Testis (tissue), 2 donors: ENCODE measurements around the gene AP2A2.

Experiments used
- CTCF ChIP-seq, 3 experiments: fragments of 450-650 bp in 2 of 3; fragments of 200-600 bp in 1 of 3; sonication (generic) in 1 of 3; IDR thresholded peaks; one replicate each; pipeline ENCODE4 v1.5.1; 2016 to 2019; ENCODE audit warnings: antibody characterized with exemption in 3 of 3, mild to moderate bottlenecking in 2 of 3, moderate library complexity in 1 of 3
- POLR2A ChIP-seq: fragments of 450-650 bp; IDR thresholded peaks from one replicate; pipeline ENCODE4 v1.6.1; 2017; ENCODE audit warnings: antibody characterized with exemption, mild to moderate bottlenecking, moderate library complexity

GRCh38 chr11:907668-908067 lies 18.0 kb upstream of the AP2A2 start:
- no peak for TF ChIP-seq CTCF (IDR thresholded peaks at IDR 0.05)
- no peak for TF ChIP-seq POLR2A
